COLO668 (cell line): ENCODE results near the gene RGS19.
"Not testable (repeated sequence)": the region's sequence is repeated elsewhere in the genome, so short reads cannot be mapped to it uniquely, and the experiment has no call there.

ENCODE experiments used
- DNase-seq: peaks from one replicate; lab custom pipeline; 2025; ENCODE audit not compliant: unreplicated experiment; lab: John Stamatoyannopoulos, UW

RGS19 gene

GRCh38 chr20:64079273-64080012 lies at the start of gene RGS19:
Gene RGS19, minus strand, starts transcription at chr20:64079518. Its CDS starts 2,632 bp downstream, at chr20:64076886.
- DNase-seq: peak; percentile 46

DNA sequence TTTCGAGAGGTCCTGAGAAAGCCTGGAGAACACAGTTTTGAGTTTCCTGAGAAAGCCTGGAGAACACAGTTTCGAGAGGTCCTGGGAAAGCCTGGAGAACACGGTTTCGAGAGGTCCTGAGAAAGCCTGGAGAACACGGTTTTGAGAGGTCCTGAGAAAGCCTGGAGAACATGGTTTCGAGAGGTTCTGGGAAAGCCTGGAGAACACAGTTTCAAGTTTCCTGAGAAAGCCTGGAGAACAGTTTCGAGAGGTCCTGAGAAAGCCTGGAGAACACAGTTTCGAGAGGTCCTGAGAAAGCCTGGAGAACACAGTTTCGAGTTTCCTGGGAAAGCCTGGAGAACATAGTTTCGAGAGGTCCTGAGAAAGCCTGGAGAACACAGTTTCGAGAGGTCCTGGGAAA lies 44.2 kb upstream of the RGS19 start:
- DNase-seq: not testable (repeated sequence)

DNA sequence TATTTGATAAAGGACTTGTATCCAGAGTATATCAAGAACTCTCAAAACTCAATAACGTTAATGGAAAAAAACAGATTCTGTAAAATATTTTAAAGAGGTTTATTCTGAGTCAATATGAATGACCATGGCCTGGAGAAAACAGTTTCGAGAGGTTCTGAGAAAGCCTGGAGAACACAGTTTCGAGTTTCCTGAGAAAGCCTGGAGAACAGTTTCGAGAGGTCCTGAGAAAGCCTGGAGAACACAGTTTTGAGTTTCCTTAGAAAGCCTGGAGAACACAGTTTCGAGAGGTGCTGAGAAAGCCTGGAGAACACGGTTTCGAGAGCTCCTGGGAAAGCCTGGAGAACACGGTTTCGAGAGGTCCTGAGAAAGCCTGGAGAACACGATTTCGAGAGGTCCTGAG lies 43.6 kb upstream of the RGS19 start:
- not testable (repeated sequence) for DNase-seq

DNA sequence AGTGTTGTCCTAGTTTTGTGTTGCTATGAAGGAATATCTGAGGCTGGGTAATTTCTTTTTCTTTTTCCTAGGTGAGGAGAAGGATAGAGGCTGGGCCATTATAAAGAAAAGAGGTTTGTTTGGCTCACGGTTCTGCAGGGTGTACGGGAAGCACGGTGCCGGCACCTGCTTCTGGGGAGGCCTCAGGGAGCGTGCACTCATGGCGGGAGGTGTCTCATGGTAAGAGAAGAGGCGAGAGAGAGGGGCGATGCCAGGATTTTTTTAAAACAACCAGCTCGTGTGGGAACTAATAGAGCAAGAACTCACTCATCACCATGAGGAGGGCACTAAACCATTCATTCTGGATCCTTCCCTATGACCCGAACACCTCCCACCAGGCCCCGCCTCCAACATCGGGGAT lies 42.3 kb upstream of the RGS19 start:
- DNase-seq: no peak

- DNase-seq: no peak
Observed at GRCh38 chr20:64119681-64120341, 40.5 kb upstream of the RGS19 start.

- DNase-seq: no peak
Observed at GRCh38 chr20:64119301-64119680, 40.0 kb upstream of the RGS19 start.

DNA sequence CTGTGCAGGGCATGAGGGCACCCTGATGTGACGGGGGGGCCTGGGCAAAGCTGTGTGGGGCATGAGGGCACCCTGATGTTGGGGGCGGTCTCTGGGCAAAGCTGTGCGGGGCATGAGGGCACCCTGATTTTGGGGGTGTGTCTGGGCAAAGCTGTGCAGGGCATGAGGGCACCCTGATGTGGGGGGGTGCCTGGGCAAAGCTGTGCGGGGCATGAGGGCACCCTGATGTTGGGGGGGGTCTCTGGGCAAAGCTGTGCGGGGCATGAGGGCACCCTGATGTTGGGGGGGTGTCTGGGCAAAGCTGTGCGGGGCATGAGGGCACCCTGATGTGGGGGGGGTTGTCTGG lies 38.1 kb upstream of the RGS19 start:
- not testable (repeated sequence) for DNase-seq

GRCh38 chr20:64116541-64117431 lies 37.5 kb upstream of the RGS19 start:
- no peak for DNase-seq

- DNase-seq: no peak
Observed at GRCh38 chr20:64116016-64116415, 36.7 kb upstream of the RGS19 start.

- DNase-seq: no peak
Observed at GRCh38 chr20:64115171-64115911, 36.0 kb upstream of the RGS19 start.

GRCh38 chr20:64114356-64114971 lies 35.1 kb upstream of the RGS19 start:
- no peak for DNase-seq

DNA sequence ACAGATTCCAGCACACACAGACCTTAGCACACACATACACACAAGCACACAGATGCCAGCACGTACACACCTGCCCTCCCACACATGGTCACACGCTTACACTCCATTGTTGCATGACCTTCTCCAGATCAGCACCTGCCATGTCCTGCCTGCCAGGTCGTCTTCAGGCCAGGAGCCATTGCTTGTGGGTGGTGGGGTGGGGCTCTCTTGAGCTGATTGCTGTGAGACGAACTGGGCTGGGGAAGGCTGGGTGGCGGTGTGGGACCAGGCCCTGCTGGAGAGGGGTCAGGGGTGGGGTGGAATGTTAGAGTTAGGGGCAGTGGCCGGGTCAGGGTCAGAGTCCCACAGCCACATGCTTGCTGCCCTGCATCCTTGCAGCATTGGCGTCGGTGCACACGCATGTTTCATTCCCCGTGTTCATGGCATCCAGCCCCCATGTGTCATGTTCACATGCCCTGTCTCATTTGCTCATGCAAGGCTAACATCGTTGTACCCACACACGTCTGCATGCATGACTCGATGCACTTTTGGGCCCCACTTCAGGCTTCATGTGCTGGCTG lies 34.6 kb upstream of the RGS19 start:
- no peak for DNase-seq

- DNase-seq: no peak
Observed at GRCh38 chr20:64113444-64113775, 34.1 kb upstream of the RGS19 start.

DNA sequence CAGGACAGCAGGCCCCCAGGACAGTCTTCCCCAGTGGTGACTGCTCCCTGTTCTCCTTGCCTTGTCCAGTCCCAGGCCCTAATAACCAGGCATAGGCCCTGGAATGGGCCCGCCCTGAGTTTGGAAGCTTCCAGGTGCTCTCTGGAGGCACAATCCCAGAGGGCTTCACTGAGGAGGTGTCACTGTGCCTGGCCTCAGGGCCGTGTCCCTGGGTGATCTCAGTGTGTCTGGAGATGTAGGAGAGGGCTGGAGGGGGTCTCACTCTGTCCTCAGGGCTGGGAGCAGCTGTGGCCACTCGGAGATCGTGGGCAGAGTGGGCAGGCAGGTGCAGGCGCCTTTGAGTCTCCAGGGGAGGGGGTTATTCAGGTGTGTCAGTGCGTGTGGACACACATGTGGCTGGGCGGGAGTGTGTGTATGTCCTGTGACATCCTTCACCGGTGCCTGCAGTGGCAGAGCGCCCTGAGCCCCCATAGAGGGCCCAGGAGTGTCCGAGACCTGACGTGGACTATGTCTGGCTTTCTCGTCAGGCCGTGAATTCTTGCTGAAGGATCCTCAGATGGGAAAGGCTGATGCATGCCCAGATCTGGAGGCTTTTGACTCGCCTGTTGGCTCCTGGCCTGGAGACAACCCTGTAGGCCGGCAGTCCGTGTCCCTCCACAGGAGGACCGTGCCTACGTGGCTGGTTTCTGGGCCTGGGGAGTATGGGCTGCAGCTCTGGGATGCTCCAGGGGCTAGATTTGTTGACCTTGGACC lies 33.5 kb upstream of the RGS19 start:
- no peak for DNase-seq

- DNase-seq: no peak
Observed at GRCh38 chr20:64111841-64112641, 32.7 kb upstream of the RGS19 start.

DNA sequence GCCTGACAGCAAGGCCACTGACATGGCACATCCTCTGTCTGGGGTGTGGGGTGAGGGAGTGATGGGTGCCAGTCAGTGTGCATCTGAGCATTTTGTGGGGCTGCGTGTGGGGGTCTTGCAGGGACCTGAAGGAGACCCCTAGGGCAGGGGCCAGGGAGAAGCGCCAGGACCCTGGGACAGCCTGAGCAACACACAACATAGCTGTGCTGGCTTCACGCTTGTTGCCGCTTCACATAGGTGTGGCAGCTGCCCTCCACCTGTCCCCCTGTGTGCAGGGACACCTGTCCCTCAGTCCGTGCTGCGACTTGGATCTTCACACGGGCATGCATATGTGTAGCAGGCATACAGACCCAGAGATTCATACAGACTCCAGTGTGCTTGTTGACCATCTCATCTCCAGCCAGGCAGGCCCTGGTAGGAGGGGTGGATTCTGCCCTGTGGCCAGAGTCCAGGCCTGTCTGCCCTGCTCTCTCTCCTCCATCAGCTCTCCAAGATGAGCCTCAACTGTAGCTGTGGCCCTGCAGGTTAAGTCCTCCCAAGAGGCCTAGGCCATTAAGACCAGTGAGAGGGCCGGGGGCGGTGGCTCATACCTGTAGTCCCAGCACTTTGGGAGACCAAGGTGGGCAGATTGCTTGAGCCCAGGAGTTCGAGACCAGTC lies 31.2 kb upstream of the RGS19 start:
- peak; percentile 46 for DNase-seq

- no peak for DNase-seq
Observed at GRCh38 chr20:64109831-64110391, 30.6 kb upstream of the RGS19 start.
